ENCODE results near the gene TXN2. TPM values are rescaled to one million over a fixed set of nuclear protein-coding genes. Genes with fewer than 3 reads are reported as not detected.

Gene TXN2
- total RNA-seq, 3 donors from 2014 or later = 108 to 114 (median 113) TPM

- Mint-ChIP-seq H3K36me3 (ENCODE audit: insufficient read depth) (peaks cover 21% of the 10 kb centered on the region), H3K9me3 (no peaks in the 10 kb centered on the region), H3K4me1 (ENCODE audit: low read depth) (peaks cover 22% of the 10 kb centered on the region), H3K27me3 (ENCODE audit: low read depth) (no peaks in the 10 kb centered on the region), H3K4me3 (no peak overlapping the region)
- ATAC-seq = peak; percentile 89
- peak; percentile 77 for DNase-seq
Measured at GRCh38 chr22:36470162-36470993, 11.1 kb downstream of the TXN2 start.

GRCh38 chr22:36469094-36469710 is 12.2 kb downstream of the TXN2 start:
- H3K4me3 Mint-ChIP-seq = no peak overlapping the region
- H3K27me3 Mint-ChIP-seq (ENCODE audit: low read depth) = no peaks in the 10 kb centered on the region
- H3K36me3 Mint-ChIP-seq (ENCODE audit: insufficient read depth) = peaks cover 12% of the 10 kb centered on the region
- H3K9me3 Mint-ChIP-seq = no peaks in the 10 kb centered on the region
- ATAC-seq (no peak), DNase-seq (no peak)
- peaks cover 22% of the 10 kb centered on the region for H3K4me1 Mint-ChIP-seq (ENCODE audit: low read depth)

GRCh38 chr22:36467946-36468345 is 13.5 kb downstream of the TXN2 start:
- ATAC-seq = peak in 1 of 2 donors; percentile 34
- peaks cover 10% of the 10 kb centered on the region for H3K36me3 Mint-ChIP-seq (ENCODE audit: insufficient read depth)
- no peaks in the 10 kb centered on the region for H3K27me3 Mint-ChIP-seq (ENCODE audit: low read depth)
- no peak for DNase-seq
- H3K4me1 Mint-ChIP-seq (ENCODE audit: low read depth) = peaks cover 22% of the 10 kb centered on the region
- H3K9me3 Mint-ChIP-seq = no peaks in the 10 kb centered on the region
- no peak overlapping the region for H3K4me3 Mint-ChIP-seq

- DNase-seq (no peak), ATAC-seq (peak in 1 of 2 donors; percentile 6)
- Mint-ChIP-seq H3K36me3 (ENCODE audit: insufficient read depth) (peaks cover 7% of the 10 kb centered on the region), H3K9me3 (no peaks in the 10 kb centered on the region), H3K27me3 (ENCODE audit: low read depth) (no peaks in the 10 kb centered on the region), H3K4me3 (no peak overlapping the region), H3K4me1 (ENCODE audit: low read depth) (peaks cover 22% of the 10 kb centered on the region)
Measured at GRCh38 chr22:36467042-36467810, 14.2 kb downstream of the TXN2 start.

- ATAC-seq (no peak), DNase-seq (no peak)
- Mint-ChIP-seq H3K27me3 (ENCODE audit: low read depth) (no peaks in the 10 kb centered on the region), H3K9me3 (no peaks in the 10 kb centered on the region), H3K4me1 (ENCODE audit: low read depth) (peaks cover 22% of the 10 kb centered on the region), H3K4me3 (no peak overlapping the region), H3K36me3 (ENCODE audit: insufficient read depth) (peaks cover 3% of the 10 kb centered on the region)
Measured at GRCh38 chr22:36466258-36466657, 15.2 kb downstream of the TXN2 start.

- H3K27me3 Mint-ChIP-seq (ENCODE audit: low read depth) = no peaks in the 10 kb centered on the region
- H3K4me3 Mint-ChIP-seq = no peak overlapping the region
- H3K4me1 Mint-ChIP-seq (ENCODE audit: low read depth) = peaks cover 23% of the 10 kb centered on the region
- DNase-seq = no peak
- H3K9me3 Mint-ChIP-seq = no peaks in the 10 kb centered on the region
- peaks cover 2% of the 10 kb centered on the region for H3K36me3 Mint-ChIP-seq (ENCODE audit: insufficient read depth)
- no peak for ATAC-seq
Measured at GRCh38 chr22:36465232-36466021, 16.0 kb downstream of the TXN2 start.

GRCh38 chr22:36464715-36465231 is 16.7 kb downstream of the TXN2 start:
- H3K4me1 Mint-ChIP-seq (ENCODE audit: low read depth) = peaks cover 16% of the 10 kb centered on the region
- peaks cover 2% of the 10 kb centered on the region for H3K36me3 Mint-ChIP-seq (ENCODE audit: insufficient read depth)
- DNase-seq = no peak
- no peak for ATAC-seq
- H3K27me3 Mint-ChIP-seq (ENCODE audit: low read depth) = no peaks in the 10 kb centered on the region
- no peak overlapping the region for H3K4me3 Mint-ChIP-seq
- no peaks in the 10 kb centered on the region for H3K9me3 Mint-ChIP-seq

- Mint-ChIP-seq H3K4me1 (ENCODE audit: low read depth) (peaks cover 16% of the 10 kb centered on the region), H3K9me3 (no peaks in the 10 kb centered on the region), H3K4me3 (no peak overlapping the region), H3K27me3 (ENCODE audit: low read depth) (no peaks in the 10 kb centered on the region), H3K36me3 (ENCODE audit: insufficient read depth) (peaks cover 2% of the 10 kb centered on the region)
- ATAC-seq = no peak
- DNase-seq = no peak
Measured at GRCh38 chr22:36463783-36464184, 17.7 kb downstream of the TXN2 start.

GRCh38 chr22:36461665-36462649 is 19.5 kb downstream of the TXN2 start:
- ATAC-seq = no peak
- no peak overlapping the region for H3K4me3 Mint-ChIP-seq

GRCh38 chr22:36460202-36460601 is 21.2 kb downstream of the TXN2 start:
- DNase-seq = no peak
- H3K27me3 Mint-ChIP-seq (ENCODE audit: low read depth) = no peaks in the 10 kb centered on the region
- no peak for ATAC-seq
- peaks cover 13% of the 10 kb centered on the region for H3K4me1 Mint-ChIP-seq (ENCODE audit: low read depth)
- H3K36me3 Mint-ChIP-seq (ENCODE audit: insufficient read depth) = no peaks in the 10 kb centered on the region
- H3K4me3 Mint-ChIP-seq = no peak overlapping the region
- H3K9me3 Mint-ChIP-seq = no peaks in the 10 kb centered on the region

More at GRCh38 chr22:36461665-36462649, 19.5 kb downstream of the TXN2 start:
- no peaks in the 10 kb centered on the region for H3K27me3 Mint-ChIP-seq (ENCODE audit: low read depth)
- no peaks in the 10 kb centered on the region for H3K9me3 Mint-ChIP-seq
- H3K4me1 Mint-ChIP-seq (ENCODE audit: low read depth) = peaks cover 6% of the 10 kb centered on the region
- no peaks in the 10 kb centered on the region for H3K36me3 Mint-ChIP-seq (ENCODE audit: insufficient read depth)
- DNase-seq = no peak

- no peak for DNase-seq
- no peaks in the 10 kb centered on the region for H3K27me3 Mint-ChIP-seq (ENCODE audit: low read depth)
- no peaks in the 10 kb centered on the region for H3K36me3 Mint-ChIP-seq (ENCODE audit: insufficient read depth)
- H3K4me3 Mint-ChIP-seq = no peak overlapping the region
- peaks cover 25% of the 10 kb centered on the region for H3K4me1 Mint-ChIP-seq (ENCODE audit: low read depth)
- no peak for ATAC-seq
- H3K9me3 Mint-ChIP-seq = no peaks in the 10 kb centered on the region
Measured at GRCh38 chr22:36457688-36458450, 23.6 kb downstream of the TXN2 start.

GRCh38 chr22:36456464-36456845 is 25.0 kb downstream of the TXN2 start:
- Mint-ChIP-seq H3K4me3 (no peak overlapping the region), H3K27me3 (ENCODE audit: low read depth) (no peaks in the 10 kb centered on the region), H3K9me3 (no peaks in the 10 kb centered on the region), H3K36me3 (ENCODE audit: insufficient read depth) (no peaks in the 10 kb centered on the region), H3K4me1 (ENCODE audit: low read depth) (peaks cover 39% of the 10 kb centered on the region)
- ATAC-seq (no peak), DNase-seq (no peak)
